Endothelial cell of umbilical vein (primary cell): ENCODE results near the gene SERPINB10. TPM values are rescaled to one million over a fixed set of nuclear protein-coding genes. Genes with fewer than 3 reads are reported as not detected.
A peak's percentile ranks its signal among the peaks of the same experiment; 100 is the strongest.

Experiments used
- BruUV-seq: library from RNA; stranded (reverse); fragments of 400-500 nt; replicated peaks from 2 replicates; lab custom pipeline; 2021; lab: Mats Ljungman, UMichigan
- CTCF ChIA-PET: fragments of 300-600, 350-600 bp; sonication (Branson Sonifier 250); formaldehyde crosslinking; loops from one replicate; lab custom pipeline; 2021; ENCODE audit warnings: antibody characterized with exemption, inconsistent platforms; lab: Charles Lee
- POLR2A ChIA-PET: fragments of 300-600, 350-600 bp; sonication (Branson Sonifier 250); formaldehyde crosslinking; loops from one replicate; lab custom pipeline; 2021; ENCODE audit warnings: antibody characterized with exemption, inconsistent platforms; lab: Charles Lee
- DNase-seq: peaks from one replicate; pipeline ENCODE4 v3.0.0-alpha.2; 2011; ENCODE audit warnings: low read depth, low spot score
- FAIRE-seq: peaks from 2 replicates; lab custom pipeline; 2011; peaks lifted over from hg19 to GRCh38; lab: Jason Lieb, UNC
- H2AFZ ChIP-seq: 2 replicates; pipeline ENCODE4 v1.6.0; 2012; ENCODE audit warnings: low read depth, low read length, control low read depth, inconsistent platforms
- H3K27ac ChIP-seq: 2 replicates; pipeline ENCODE4 v1.5.1; 2011; ENCODE audit warnings: low read depth, mild to moderate bottlenecking, control low read depth, low read length, moderate library complexity; ENCODE audit not compliant: insufficient read depth
- H3K27me3 ChIP-seq, 2 experiments: 2 replicates each; pipeline versions ENCODE4 v1.6.0 to v1.6.1; 2011; ENCODE audit warnings: low read length in 2 of 2, mixed read lengths in 1 of 2; ENCODE audit not compliant: control insufficient read depth in 2 of 2, insufficient read depth in 2 of 2
- H3K36me3 ChIP-seq, 2 experiments: 2 replicates in 1 of 2; 3 replicates in 1 of 2; pipeline ENCODE4 v1.5.1; 2011; ENCODE audit warnings: low read length in 2 of 2, mild to moderate bottlenecking in 1 of 2, moderate library complexity in 1 of 2; ENCODE audit not compliant: control insufficient read depth in 2 of 2, insufficient read depth in 2 of 2; ENCODE audit errors: extremely low read depth in 1 of 2
- H3K4me1 ChIP-seq: 3 replicates; pipeline ENCODE4 v1.5.1; 2011; ENCODE audit warnings: mild to moderate bottlenecking, low read length; ENCODE audit not compliant: control insufficient read depth, insufficient read depth; ENCODE audit errors: extremely low read depth
- H3K4me2 ChIP-seq: 2 replicates; pipeline ENCODE4 v1.6.1; 2011; ENCODE audit warnings: low read length, control low read depth, mixed read lengths; ENCODE audit not compliant: insufficient read depth
- H3K4me3 ChIP-seq, 3 experiments: fragments of 200-600 bp in 1 of 3; sonication (generic), shearing (Covaris generic) in 1 of 3; replicated peaks in 1 of 3; 2 replicates each; pipeline ENCODE4 v1.5.1; 2011 to 2016; ENCODE audit warnings: control low read depth in 3 of 3, low read length in 3 of 3, mild to moderate bottlenecking in 2 of 3, inconsistent platforms in 1 of 3, low read depth in 1 of 3, moderate library complexity in 1 of 3; ENCODE audit not compliant: insufficient read depth in 1 of 3
- H3K79me2 ChIP-seq: 2 replicates; pipeline ENCODE4 v1.6.0; 2012; ENCODE audit warnings: low read length, inconsistent platforms; ENCODE audit not compliant: control insufficient read depth, insufficient read depth
- H3K9ac ChIP-seq: replicated peaks from 2 replicates; pipeline ENCODE3; 2011; ENCODE audit warnings: low read length, control low read depth; ENCODE audit not compliant: insufficient read depth; ENCODE audit errors: extremely low read depth
- H3K9me1 ChIP-seq: replicated peaks from 3 replicates; pipeline ENCODE4 v1.6.0; 2011; ENCODE audit warnings: mild to moderate bottlenecking, low read length; ENCODE audit not compliant: control insufficient read depth, insufficient read depth; ENCODE audit errors: extremely low read depth
- H3K9me3 ChIP-seq: replicated peaks from 2 replicates; pipeline ENCODE4 v1.5.1; 2012; ENCODE audit warnings: low read length, inconsistent platforms; ENCODE audit not compliant: control insufficient read depth, insufficient read depth
- H4K20me1 ChIP-seq: replicated peaks from 2 replicates; pipeline ENCODE3; 2011; ENCODE audit warnings: mild to moderate bottlenecking, low read length; ENCODE audit not compliant: control insufficient read depth, insufficient read depth; ENCODE audit errors: extremely low read depth
- CTCF ChIP-seq, 2 donors: IDR thresholded peaks; 1 replicate in 1 of 2; 2 replicates in 1 of 2; pipeline ENCODE4 v1.5.1; 2011; ENCODE audit warnings: low read length in 2 of 2, mild to moderate bottlenecking in 2 of 2, moderate library complexity in 2 of 2, control low read depth in 1 of 2, inconsistent platforms in 1 of 2, low read depth in 1 of 2; ENCODE audit not compliant: insufficient read depth in 1 of 2; ENCODE audit errors: extremely low read depth in 1 of 2
- EZH2 ChIP-seq: IDR thresholded peaks from 2 replicates; pipeline ENCODE4 v1.6.1; 2012; ENCODE audit warnings: borderline replicate concordance, low read depth, mild to moderate bottlenecking, moderate library complexity, low read length, inconsistent platforms; ENCODE audit not compliant: severe bottlenecking
- FOS ChIP-seq: IDR thresholded peaks from 2 replicates; pipeline ENCODE4 v1.6.1; 2011; ENCODE audit warnings: mild to moderate bottlenecking, low read length, moderate library complexity, borderline replicate concordance; ENCODE audit not compliant: insufficient read depth
- GATA2 ChIP-seq: IDR thresholded peaks from 2 replicates; pipeline ENCODE4 v1.7.0; 2011; ENCODE audit warnings: low read depth, mild to moderate bottlenecking, moderate library complexity, mixed read lengths, low read length; ENCODE audit not compliant: insufficient read length, insufficient read depth
- JUN ChIP-seq: IDR thresholded peaks from 2 replicates; pipeline ENCODE4 v1.6.1; 2011; ENCODE audit warnings: borderline replicate concordance, low read depth; ENCODE audit not compliant: insufficient read length, insufficient read depth
- MAX ChIP-seq: IDR thresholded peaks from 2 replicates; pipeline ENCODE4 v1.6.1; 2011; ENCODE audit not compliant: insufficient read depth, insufficient read length
- MYC ChIP-seq: IDR thresholded peaks from one replicate; pipeline ENCODE4 v1.6.1; 2011; ENCODE audit warnings: mild to moderate bottlenecking, low read depth, low read length
- POLR2A ChIP-seq: IDR thresholded peaks from 2 replicates; pipeline ENCODE4 v1.6.1; 2012; ENCODE audit warnings: low read depth, mild to moderate bottlenecking, control low read depth, low read length
- POLR2AphosphoS5 ChIP-seq: IDR thresholded peaks from 2 replicates; pipeline ENCODE4 v1.6.1; 2012; ENCODE audit warnings: low read depth, mild to moderate bottlenecking, control low read depth, low read length, moderate library complexity; ENCODE audit not compliant: insufficient read depth
- dilution Hi-C: fragments of 300-500 bp; cut with MboI; formaldehyde crosslinking; loops from one replicate; pipeline ENCODE4 v1.15.0; 2019; ENCODE audit warnings: low sequenced_read_pairs; ENCODE audit not compliant: extremely low pct_ligation_motif_present
- intact Hi-C: fragments of 100-400 bp; cut with micrococcal nuclease; formaldehyde crosslinking; loops from one replicate; pipeline ENCODE4 v1.10.0; 2022
- polyA plus RNA-seq, 4 experiments: library from polyadenylated mRNA; depleted of rRNA in 3 of 4; stranded (reverse) in 3 of 4; unstranded in 1 of 4; fragments of >200 nt; gene quantifications; 2 replicates each; pipeline versions ENCODE4 v1.2.1 to v1.2.3, GENCODE V29; 2011 to 2012; ENCODE audit warnings: missing spikeins in 1 of 4
- total RNA-seq: library from RNA; stranded (reverse); gene quantifications from 2 replicates; pipeline ENCODE4 v1.2.3, GENCODE V29; 2021

The SERPINB10 gene
- total and polyA plus RNA-seq, 2 donors (not counting 3 experiments of a cell fraction or from before 2014, with no cell fraction given), result not detected

GRCh38 chr18:63936932-63937393 is 29.2 kb downstream of the SERPINB10 start:
- Histone ChIP-seq H3K27ac (no peak overlapping the region), H3K4me3 (peak overlapping the region; percentile 46 to 52 (median 51))

More at GRCh38 chr18:63936932-63937393, 29.2 kb downstream of the SERPINB10 start:
- CTCF ChIA-PET, result interaction anchor here (0.8 to 5.1 kb wide), 31 partner anchors 9 to 441 kb away, joined by 3 to 112 read pairs (median 5); partner anchors contain the start of gene HMSD
- TF ChIP-seq POLR2A (no peak), EZH2 (no peak), CTCF (IDR thresholded peaks at IDR 0.05; ENCODE audit: extremely low read depth in 1 of 2, insufficient read depth in 1 of 2, low read depth in 1 of 2, low read length in 2 of 2) (no peak), GATA2 (no peak), MYC (no peak), JUN (no peak), MAX (no peak), FOS (no peak), POLR2AphosphoS5 (no peak)
- Histone ChIP-seq H2AFZ (peak overlapping the region; percentile 96), H3K9ac (peak overlapping the region; percentile 33), H3K27me3 (peaks cover 2 to 9% of the 10 kb centered on the region in 2 experiments), H3K9me1 (no peaks in the 10 kb centered on the region), H4K20me1 (no peaks in the 10 kb centered on the region), H3K36me3 (no peaks in the 10 kb centered on the region), H3K4me1 (peaks cover 8% of the 10 kb centered on the region), H3K79me2 (no peaks in the 10 kb centered on the region), H3K9me3 (no peaks in the 10 kb centered on the region), H3K4me2 (peak overlapping the region; percentile 80)
- no peak for DNase-seq
- no TSS peak for BruUV-seq
- POLR2A ChIA-PET, result no interaction called here
- FAIRE-seq, result peak; percentile 33
- dilution Hi-C loops (no loop called here), intact Hi-C loops (loop anchor here (1.0 to 5.0 kb wide), 6 partner anchors 46 to 419 kb away; no protein-coding TSS in a partner anchor)
